HT1080 (cell line): ENCODE measurements around the gene TENT5C. TPM values are rescaled to one million over a fixed set of nuclear protein-coding genes. Genes with fewer than 3 reads are reported as not detected.
A peak's percentile ranks its signal among the peaks of the same experiment; 100 is the strongest.

Source experiments
- DNase-seq: peaks from one replicate; pipeline ENCODE4 v3.0.0-alpha.2; 2015; ENCODE audit warnings: low read depth
- total RNA-seq: library from RNA; depleted of rRNA; stranded (reverse); fragments of >200 nt; shearing (Covaris generic); gene quantifications from 2 replicates; pipeline ENCODE4 v1.2.3, GENCODE V29; 2014

Gene TENT5C
- total RNA-seq, 1 experiment from 2014 or later: 1.7 TPM

DNA sequence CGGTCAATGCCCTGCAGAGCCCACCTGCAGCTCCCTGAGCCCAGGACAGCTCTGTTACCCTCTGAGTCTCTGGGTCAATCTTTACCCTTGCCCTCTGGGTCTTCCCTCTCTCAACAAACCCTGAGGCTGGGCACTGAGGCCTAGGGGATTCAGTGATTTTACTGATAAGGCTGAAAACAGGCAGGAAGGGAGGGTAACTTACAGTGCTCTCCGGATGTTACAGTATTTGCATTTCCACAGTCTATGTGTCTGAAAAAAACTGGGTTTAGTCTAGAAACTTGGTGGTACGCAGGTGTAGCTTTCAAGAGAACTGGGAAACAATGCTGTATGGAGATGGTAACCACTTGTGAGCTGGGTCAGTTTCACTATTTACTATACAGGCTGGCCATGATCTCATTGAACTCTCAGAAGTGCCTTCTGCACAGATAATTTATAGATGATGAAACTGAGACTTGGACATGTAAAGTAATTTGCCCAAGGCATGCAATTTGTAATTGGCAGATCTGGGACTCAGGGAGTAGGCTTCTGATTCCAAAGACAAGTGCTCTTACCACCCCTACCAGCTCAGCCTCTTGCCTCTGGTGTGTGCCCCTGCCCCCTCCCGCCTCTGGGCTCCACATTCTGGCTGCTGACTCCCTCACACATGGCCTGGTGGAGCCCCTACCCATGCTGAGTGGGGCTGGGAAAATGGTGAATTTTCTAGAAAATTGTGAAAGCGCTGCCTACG lies 48.8 kb downstream of the TENT5C start:
- DNase-seq: no peak

DNA sequence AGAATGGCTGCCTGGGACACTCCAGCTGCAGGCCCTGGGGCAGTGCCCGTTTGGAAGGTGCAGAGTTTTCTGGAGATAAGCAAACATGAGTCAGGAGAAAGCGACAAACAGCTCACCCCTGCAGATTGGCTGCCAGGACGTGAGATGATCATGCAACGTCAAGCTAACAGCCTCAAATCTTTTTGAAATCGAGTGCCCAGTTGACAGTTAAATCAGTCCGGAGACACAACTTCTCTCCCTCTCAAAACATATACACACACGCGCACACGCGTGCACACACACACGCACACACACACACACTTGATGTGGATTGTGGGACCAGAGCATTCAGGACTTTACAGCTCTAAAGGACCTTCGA lies 49.4 kb downstream of the TENT5C start:
- DNase-seq: peak; percentile 25

DNA sequence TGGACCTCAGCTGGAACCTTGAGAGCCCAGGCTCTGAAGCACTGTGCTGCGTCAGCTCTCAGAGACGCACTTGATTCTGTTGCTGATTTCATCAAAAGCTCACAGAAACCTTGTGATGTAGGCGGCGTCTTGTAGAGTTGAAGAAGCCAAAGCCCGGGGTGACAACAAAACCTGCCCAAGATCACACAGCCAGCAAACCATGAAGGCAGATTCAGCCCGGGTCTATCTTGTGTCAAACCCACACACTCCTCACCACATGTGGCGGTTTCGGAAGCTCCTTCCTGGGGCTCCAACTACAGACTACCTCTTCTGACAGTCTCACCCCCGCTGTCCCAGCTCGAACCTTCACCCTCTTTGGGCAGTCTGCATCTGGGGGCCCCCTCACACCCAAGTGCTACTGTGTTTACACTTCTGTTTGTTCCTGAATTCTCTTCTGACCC lies 50.4 kb downstream of the TENT5C start:
- DNase-seq: no peak

DNA sequence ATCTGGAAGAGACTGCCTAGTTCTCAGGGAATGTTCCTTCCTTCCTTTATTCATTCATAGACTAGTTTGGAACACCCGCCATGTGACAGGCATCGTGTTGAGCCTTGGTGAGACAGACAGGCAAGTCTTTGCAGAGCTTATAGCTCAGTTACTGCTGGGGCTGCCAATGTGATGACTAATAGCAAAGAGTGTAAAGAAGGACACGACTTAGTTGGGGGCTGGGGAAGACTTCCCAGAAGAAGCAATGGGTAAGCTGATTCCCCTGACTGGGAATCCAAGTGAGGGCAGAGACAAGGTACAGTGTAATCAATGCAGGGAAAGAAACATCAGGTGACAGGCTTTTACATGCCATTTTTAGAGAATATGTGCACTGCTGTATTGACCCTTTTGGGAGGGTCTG lies 51.2 kb downstream of the TENT5C start:
- peak; percentile 83 for DNase-seq

DNA sequence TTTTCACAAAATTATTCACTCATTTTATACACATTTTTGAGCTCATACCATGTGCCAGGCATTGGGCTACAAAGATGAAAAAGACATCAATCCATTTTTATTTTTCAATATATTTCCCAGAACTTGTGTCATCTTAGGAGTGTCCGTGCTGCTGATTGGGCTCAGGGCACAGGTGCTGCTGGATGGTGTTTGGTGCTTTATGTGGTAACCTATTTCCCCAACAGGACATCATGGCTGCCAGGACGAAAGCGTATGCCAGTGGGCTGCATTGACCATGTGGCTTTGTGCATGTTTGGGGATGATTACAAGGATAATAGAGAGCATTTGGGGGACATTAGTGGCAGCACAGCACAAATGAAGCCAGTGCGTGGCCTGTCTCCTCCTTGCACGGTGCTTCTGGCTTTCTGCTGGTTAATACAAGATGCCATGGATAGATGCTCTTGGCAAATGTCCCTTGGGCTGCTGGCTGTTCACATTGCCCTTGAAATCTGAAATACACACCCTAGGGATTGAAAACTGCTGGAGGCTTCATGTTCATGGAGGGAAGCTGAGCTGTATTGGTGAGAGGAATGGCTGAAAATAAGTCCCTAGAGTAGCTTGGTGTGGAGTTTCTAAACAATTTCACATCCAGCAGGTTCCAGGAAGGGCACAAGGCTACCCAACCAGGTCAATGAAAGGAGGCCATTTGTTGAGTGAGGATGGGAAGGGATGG lies 52.3 kb downstream of the TENT5C start:
- DNase-seq: no peak

DNA sequence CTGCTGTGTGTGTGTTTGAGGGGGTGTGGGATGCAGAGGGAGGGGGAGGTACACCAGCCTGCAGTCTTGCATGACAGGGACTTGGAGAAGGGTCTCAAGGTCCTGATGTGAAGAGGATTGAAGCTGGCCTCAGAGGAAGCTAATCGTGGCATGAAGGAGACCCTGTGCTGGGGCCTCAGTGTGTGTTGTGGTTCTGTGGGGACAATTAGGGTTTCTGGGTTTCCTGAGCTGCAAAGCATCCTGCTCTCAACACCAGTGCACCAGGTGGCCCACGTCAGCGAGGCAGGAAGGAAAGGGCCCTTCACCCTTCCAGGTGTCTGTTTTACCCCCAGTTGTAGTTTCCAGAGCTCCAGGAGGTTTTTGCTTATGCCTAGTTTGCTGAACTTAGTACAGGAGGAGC lies 52.8 kb downstream of the TENT5C start:
- no peak for DNase-seq

DNA sequence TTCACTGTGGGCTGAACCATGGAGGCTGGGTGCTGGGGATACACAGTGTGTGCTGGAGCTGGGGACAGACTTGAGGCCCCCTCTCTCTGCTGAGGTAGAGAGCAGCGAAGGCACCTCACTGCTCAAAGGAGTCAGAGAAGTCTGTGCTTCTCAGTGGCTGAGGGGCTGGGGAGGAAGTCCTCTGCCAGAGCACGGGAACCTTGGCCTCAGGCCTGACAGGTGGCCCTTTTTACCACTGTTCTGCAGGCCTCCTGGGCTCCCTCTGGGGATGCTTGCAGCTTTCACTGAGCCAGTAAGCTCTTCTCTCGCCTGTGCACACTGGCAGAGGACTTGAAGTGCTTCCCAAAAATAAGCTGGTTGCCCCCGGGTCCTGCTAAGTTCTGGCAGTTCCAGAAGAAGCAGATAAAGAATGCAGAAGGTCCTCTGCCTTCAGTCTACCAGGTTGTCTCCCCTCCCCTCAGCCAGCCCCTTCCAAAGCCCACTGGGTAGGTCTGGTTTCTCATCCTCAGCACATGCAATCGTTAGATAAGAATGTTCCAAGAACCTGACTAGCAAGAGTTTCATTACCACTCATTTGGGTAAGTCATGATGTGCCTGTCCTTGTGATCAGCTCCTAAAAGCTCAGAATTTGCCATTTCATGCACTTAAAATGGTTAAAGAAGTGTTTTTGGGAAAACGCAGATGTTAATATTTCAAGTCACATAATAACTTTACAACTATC lies 53.9 kb downstream of the TENT5C start:
- no peak for DNase-seq

DNA sequence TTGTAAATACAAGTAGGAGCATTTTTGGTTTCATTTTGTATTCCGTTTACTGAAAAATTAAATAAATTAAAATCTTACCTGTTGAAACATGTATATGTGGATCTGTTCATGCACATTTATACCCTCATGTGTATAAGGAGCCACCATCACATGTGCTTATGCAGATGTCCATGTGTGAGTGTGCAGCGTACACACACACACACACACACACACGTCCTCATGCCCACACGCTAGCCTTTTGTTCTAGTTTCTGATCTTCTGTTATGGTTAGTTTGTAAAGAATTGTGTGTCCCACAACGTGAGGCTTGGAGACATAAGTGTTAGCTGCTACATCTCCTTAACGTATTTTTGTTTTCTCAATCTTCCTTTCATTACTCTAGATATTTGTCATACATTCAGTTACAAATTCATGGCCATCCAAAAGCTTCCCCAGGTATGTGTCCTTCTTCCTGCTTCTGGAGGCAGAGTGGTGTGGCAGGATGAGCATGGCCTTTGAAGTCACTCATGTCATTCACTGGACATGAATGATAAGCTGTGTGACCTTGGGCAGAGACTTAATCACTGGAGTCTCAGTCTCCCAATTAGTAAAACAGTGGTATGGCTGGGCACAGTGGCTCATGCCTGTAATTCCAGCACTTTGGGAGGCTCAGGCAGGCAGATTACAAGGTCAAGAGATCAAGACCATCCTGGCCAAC lies 54.6 kb downstream of the TENT5C start:
- no peak for DNase-seq

DNA sequence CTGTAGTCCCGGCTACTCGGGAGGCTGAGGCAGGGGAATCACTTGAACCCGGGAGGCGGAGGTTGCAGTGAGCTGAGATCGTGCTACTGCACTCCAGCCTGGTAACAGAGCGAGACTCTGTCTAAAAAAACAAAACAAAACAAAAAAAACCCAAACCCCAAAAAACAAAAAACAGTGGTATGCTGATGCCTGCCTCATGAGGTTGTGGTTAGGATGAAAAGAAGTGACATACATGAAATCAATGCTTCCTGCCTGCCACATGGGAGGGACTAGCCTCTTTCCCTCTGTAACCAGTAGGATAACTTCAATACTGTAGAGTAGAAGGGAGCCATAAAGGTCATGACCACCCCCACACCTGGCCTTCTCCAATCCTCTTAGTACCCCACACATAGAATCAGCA lies 55.2 kb downstream of the TENT5C start:
- DNase-seq: no peak

DNA sequence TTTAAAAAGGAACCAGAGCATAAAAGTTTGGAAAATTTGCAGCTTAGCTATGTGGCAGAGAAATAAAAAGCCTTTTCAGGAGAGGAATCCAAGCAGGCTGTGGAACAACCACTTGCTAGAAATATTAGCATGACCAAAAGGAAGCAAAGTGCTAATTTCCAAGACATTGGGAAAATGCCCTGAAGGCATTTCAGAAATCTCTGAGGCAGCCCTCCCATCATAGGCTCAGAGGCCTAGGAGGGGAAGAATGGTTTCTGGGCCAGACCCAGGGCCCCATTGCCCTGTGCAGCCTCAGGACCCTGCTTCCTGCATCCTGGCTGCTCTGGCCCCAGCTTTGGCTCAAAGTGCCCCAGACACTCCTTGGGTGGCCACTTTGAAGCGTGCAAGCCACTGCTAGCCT lies 56.8 kb downstream of the TENT5C start:
- DNase-seq: no peak

DNA sequence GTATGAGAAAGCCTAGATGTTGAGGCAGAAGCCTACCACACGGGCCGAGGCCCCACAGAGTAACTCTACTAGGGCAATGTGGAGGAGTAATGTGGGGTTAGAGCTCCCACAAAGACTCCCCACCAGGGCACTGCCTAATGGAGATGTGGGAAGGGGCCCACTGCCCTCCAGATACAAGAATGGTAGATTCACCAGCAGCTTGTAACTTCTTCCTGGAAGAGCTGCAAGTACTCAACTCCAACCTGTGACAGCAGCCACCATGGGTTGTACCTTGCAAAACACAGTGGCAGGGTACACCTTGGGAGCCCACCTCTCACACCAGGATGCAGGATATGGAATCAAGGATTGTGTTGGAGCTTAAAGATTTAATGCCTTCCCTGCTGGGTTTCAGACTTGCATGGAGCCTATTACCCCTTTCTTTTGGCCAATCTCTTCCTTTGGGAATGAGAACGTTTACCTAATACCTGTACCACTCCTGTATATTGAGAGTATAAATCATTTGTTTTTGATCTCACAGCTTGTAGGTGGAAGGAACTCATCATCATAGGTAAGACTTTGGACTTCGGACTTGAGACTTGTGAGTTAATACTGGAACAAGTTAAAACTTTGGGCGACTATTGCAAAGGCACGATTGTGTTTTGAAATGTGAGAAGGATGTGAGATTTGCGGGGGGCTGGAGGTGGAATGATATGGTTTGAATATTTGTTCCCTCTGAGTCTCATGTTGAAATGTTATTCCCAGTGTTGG lies 57.5 kb downstream of the TENT5C start:
- DNase-seq: no peak

DNA sequence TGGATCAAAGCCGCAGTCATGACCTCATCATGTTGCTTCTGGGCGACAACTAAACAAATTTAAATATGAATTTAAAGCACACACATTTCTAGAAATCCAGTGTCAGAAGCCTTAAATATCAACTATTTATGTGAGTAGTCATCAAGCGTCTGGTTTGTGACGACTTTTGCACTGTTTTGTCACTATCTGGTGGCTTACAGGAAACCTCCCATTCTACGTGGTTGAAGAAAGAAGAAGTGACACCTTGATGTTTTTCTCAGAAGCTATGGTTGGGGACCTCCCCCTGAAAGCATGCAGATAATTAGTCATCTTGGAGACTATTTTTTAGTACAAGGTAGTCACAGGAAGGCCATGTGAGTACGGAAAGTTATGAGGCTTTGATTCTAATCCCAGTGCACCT lies 58.5 kb downstream of the TENT5C start:
- no peak for DNase-seq

DNA sequence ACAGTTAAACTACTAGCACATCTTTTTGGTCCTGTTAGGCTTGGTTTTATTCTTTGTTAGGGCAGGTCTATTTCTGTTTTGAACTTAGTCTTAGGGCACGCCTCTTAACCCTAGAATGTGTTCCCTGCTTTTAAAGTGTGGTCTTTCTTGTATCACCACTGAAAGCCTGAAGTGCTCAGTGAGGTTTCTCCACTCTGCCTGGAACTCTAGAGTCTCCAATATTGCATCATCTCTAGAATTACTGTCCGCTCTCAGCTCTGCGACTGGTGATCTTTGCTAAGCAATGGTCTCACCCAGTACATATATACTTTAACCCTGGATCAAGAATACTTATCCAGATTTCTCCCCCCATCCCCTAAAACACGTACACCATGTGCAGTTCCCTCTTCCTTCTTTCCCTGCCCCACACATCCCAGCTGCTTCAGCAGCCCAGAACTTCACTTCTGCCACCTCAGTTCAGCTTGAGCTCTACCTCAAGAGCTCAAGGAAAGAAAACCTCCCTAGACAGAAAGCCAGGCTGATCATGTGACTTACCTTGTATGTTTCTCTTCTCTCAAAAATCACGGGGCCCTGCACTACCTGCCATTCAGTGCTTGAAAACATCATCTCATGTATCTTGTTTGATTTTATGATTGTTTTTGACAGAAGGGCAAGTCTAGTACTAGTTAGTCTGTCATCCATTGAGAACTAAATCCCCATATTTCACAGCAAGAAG lies 59.9 kb downstream of the TENT5C start:
- DNase-seq: no peak

DNA sequence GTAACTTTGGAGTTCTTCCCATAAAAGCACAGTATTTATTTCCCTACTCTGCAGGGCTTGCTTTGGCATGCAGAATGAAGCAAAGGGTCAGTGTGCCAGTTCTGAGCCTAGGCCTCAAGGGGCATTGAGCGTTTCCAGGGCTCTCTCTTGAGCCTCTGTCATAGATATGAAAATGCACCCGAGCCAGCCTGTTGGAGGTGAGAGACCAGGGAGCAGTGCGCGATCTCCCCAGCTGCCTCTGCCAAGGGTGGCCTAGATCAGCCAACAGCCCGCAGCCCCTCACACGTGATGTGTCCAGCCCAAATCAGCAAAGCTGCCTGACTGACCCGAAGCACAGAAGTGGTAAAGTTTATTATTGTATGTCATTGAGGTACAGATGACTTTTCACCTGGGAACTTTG lies 63.7 kb downstream of the TENT5C start:
- DNase-seq: no peak

DNA sequence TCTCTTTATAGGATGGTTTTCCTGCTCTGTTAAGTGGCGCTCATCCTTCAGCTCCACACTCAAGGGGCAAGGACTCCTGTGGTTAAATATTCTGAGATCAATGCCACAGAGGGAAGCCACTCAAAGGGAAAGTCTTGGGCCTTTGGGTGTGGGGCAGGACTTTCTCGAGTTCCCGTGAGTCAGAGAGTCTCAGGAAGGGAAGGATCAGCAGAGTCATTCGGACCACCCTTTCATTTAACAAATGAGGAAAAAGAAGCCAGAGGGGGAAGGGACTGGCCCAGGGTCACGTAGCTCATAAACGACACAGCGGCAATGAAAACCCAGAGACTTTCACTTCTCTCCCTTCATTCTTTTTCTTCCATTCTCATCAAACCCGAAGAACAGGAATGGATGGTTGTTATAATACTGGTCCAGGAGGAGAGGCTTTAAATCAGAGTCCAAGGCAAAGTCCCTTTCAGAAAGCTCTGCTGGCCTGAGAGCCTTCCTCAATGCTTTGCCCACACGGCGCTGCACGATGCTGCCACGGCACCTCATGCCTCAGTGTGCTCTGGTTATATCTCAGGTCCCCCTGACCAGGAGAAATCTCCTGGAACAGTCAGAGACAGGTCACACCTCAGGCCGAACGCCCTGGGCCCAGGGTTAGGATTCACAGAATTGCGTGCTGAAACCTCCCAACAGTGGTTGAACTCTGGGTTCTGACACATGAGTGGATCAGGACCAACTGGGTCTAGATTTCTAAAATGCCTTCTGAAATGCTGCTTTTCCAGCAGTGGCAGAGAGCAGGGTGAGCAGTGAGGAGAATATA lies 65.3 kb downstream of the TENT5C start:
- peak; percentile 84 for DNase-seq

DNA sequence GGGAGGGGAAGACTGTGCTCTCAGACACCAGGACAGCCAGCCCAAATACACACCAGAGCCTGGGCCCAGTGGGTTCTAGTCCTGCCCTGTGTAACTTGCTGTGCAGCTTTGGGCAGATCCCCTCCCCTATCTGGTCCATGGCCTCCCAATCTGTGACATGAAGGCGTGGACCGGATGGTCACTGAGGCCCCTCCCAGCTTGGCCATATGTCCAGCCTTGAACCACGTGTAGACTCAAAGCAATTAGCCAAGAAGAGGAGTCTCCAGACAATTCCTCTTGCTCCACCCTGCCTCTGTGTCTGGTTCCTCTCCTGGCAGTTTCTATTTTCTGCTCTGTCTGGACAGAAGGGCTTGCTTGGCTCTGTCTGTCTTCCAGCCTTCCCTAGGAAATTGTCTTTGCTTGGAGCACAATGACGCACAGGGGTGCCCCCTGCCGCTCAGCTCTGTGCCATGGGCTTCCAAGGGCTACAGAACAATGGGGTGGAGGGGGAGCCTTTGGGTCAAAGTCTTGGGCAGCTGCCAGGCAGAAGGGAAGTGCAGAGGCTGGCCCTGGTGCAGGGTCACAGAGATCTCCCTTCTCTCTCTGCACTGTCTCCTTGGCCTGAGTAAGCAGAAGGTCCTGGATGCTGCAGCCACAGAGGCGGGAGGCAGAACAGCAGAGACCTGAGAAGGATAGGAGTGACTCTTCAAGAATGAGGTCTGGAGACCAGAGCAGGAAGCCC lies 66.1 kb downstream of the TENT5C start:
- DNase-seq: peak; percentile 65

DNA sequence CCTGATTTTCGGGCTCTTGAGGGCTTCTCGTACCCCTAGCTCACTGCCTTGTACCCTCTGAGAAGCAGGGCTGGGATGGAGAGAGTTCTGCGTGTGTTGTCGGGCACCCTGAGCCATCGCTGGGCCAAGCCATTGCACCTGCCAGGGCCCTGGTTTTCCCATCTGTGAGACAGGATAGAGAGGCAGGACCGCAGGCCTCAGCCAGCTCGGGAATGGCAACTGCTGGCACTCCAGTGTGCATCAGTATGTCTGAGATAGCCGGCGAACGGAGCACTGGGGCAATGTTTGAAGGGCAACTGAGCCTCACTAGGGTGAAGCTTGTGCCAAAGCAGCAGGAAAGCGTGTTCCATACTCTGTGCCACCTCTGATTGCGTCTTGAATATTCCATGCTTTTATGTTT lies 66.9 kb downstream of the TENT5C start:
- DNase-seq: no peak

DNA sequence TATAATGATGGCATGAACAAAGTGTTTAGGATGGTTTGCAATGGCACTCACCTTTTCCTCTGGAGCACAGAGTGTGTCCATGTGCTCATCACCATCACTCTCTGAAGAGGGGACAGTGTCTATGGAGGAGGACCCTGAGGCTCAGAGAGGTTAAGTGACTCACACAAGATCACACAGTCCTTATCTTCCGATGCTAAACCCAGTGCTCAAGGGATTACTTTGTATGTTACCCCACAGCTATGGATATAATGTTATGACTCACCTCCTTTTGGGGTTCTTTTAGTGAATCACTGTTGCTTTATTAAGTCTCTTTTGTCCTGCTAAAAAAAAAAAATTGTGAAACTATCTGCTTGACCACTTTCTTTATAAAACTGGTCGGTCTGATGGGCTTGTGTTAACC lies 67.6 kb downstream of the TENT5C start:
- DNase-seq: peak; percentile 83
